Sciatic nerve (tissue), 2 donors: Measurements from ENCODE around the gene SPARC. TPM values are rescaled to one million over a fixed set of nuclear protein-coding genes. Genes with fewer than 3 reads are reported as not detected.
"Not testable (repeated sequence)": the region's sequence is repeated elsewhere in the genome, so short reads cannot be mapped to it uniquely, and the experiment has no call there.

Experiments
- ATAC-seq: fragments of 200-7000 bp; cut with Tn5 transposase; one replicate; pipeline ENCODE4 v1.9.1; 2020; ENCODE audit warnings: mild to moderate bottlenecking, moderate library complexity
- DNase-seq: peaks from one replicate; pipeline ENCODE4 v3.0.0-alpha.2; 2020; ENCODE audit warnings: low spot score
- intact Hi-C: fragments of 100-400 bp; cut with DNase I; formaldehyde crosslinking; loops from one replicate; pipeline ENCODE4 v1.14.2; 2022
- total RNA-seq: library from RNA; stranded (reverse); fragmentation: NEBNext Ultra II Directional; extraction: Animal tissue kit (Norgen Biotek cat#: 25700); gene quantifications from one replicate; pipeline ENCODE4 v1.2.1, GENCODE V29; 2021
- donor health status: DM: no; HTN: no; CAD: no.
- donor health status: DM: no; HTN: no; CAD: no.

Gene SPARC
- total RNA-seq, 1 donor from 2014 or later: 3,484 TPM

DNA sequence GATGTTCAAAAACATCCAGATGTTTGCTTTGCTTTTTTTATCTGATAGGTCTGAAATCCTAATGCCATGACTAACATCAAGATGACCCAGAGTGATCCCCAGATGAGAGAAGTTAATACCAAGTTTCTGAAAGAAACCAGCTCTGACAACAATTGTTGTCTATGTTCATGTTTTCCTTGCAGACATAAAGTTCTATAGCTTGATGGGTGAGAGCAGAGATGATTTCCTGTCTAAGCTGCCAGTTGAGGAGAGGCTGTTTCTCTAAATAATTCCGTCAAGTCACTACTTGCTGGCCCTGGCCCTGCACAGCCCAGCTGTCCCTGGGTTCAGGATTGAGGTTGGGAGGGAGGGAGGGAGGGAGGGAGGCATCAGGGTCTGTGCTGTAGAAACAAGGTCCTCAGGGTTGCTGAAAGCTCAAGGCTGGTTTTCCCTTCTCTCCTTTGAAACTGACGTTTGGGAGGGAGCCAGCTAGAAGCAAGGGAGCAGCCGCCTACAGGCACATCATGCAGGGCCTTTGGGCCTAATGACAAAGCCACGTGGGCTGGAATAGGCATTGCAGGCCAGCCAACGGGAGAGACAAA is 3.9 kb downstream of the SPARC start:
- ATAC-seq (no peak), DNase-seq (no peak)
- intact Hi-C loops: loop anchor here (1.0 kb wide), 1 partner anchor 19 kb away; no protein-coding TSS in a partner anchor

DNA sequence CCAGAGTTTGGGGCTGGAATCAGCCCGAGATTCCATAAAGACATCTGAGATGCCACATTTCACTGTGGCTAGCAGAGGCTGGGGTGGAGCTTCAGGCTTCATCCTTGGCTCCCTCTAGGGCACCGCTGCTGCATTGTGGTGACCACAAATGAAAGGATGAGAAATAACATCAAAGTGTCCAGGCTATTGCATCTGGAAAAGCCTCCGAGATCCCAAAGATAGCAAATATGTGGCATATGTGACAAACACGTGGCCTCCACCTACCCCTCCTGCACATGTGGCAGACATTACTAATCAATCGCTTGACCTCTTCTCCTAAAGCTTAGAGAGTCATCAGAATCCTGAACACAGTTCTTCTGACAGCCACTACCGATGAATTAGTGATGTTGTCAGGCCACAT is 4.5 kb downstream of the SPARC start:
- DNase-seq: no peak
- intact Hi-C loops: no loop called here

DNA sequence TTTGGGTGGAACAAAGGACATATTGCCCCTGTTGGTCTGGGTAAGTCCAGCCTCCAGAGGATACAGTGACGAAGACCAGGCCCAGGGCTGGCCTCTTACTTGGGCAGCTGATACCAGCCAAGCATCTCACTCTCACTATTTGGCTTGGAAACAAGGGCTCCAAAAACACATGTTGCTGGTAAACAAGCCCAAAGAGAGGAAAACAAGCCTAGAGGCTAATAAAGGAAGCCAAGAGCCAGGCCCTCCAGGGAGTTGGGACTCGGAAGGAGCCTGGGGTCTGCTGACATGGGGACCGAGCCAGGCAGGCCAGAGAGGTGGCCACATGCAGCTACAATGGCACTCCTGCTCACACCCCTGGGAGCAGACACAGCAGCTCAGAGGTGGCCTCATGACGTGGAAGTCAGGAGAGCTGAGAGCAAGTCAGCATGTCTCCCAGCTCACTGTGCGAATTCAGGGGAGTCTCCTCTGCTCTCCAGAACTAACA is 5.7 kb downstream of the SPARC start:
- no peak for DNase-seq
- intact Hi-C loops: no loop called here
- ATAC-seq: peak; percentile 56

More for the DNA sequence above, 4.5 kb downstream of the SPARC start:
- no peak for ATAC-seq

DNA sequence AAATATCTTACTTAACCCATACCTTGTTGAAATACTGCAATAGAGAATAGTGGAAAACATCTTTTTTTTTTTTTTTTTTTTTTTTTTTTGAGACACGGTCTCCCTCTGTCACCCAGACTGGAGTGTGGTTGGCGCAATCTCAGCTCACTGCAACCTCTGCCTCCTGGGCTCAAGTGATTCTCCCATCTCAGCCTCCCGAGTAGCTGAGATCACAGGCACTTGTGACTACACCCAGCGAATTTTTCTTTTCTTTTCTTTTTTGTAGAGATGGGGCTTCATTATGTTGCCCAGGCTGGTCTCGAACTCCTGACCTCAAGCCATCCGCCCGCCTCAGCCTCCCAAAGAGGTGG is 6.6 kb downstream of the SPARC start:
- ATAC-seq, intact Hi-C loops, DNase-seq: not testable (repeated sequence)

DNA sequence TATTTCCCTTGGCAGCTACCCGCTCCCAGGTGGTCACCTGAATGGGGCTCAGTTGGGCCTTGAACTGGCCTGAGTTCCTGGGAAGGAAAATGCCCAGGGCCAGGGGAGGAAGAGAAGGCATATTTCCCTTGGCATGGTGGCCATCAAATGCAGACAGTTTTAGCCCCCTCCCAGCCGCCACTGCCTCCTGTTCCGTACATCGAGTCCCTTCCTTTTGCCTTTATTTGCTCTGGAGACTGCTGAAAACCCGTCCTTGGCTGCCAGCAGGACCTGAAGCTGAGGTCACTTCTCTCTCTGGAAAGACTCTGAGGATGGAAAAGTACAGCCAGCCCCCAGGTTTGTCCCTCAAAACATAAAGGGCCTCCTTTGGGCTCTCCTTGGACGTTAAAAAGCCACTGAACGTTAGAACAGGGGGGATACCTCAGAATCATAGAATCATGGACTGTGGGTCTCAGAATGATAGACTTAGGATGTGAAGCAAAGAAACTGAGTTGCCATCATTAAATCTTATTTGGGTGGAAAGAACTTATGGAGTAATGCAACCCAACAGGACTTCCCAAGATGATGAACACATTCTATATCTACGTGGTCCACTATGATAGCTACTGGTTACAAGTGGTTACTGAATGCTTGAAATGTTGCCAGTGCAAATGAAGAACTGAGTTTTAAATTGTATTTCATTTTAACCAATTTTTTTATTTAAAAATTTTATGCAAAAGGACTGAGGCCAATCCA is 7.1 kb downstream of the SPARC start:
- ATAC-seq: no peak
- intact Hi-C loops: no loop called here
- no peak for DNase-seq

DNA sequence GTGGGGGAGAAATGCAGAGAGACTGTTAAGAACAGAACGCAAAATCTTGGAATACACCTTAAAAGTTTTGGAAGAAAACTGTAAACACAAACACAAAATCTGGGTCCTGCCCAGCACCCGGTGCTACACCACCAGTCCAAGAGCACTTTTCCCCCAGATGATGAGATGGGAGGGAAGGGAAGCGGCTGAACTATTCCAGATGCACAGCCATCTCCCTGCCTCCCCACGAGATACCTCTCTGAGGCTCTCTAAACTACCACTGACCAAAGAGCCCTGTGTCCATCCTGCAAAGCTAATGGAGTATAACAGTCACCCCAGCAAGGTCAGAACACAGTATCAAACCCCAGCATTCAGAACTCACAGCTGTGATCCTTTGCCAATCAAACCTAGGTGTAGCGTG is 8.0 kb downstream of the SPARC start:
- intact Hi-C loops: no loop called here

DNA sequence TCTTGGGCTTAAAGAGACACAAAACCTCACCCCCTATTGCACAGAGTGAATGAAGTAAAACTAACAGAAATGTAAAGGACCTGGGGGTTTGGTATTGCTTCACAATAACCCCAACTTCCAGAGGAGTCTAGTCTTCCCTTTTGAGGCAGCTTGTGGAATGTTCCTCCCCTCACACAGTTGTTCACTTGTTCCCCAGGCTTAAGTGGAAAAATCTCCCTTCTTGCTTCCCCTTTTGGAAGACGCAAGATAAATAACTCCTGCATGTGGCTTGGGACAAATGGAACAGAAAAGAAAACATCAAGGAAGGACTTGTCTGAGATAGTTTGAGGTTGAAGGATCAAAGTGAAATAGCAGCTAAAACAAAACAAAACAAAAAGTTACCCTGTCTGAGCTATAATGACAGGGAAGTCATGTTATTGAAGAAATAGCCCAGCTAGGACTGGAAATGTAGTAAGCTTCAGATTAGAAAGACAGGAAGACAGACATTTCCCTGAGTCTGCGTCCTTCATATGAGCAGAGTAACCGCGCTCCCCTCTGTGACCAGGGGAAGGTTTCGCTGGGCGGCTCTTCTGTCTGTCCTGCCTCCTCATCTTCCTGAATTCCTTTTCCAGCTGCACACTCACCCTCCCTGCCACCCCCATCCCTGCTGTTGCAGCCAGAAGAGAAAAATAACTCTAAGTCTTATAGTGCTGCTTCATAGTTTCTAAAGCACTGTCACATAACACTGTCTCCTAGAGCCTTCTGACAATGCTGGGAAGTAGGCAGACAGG is 8.8 kb downstream of the SPARC start:
- DNase-seq (no peak), ATAC-seq (peak; percentile 19)
- intact Hi-C loops: no loop called here

More for the DNA sequence above, 8.0 kb downstream of the SPARC start:
- DNase-seq: no peak
- ATAC-seq: no peak

DNA sequence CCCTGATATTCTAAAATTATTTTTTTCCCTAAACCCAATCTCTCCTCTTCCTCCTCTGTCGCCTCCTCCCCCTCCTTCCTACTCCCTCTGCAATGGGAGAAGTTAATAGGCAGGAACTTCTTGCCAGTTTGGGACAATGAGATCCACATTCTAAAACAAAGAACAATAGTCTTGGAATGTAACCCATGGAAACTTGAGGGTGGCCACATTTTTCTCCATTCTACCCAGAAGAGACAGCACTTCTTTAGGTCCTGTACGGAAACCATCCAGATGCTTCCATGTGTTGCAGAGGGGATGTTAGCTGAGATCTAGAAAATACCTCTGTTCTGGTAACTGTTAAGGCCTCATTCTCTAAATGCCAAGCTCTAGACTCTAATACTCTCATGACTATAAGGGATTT is 10.0 kb downstream of the SPARC start:
- no peak for DNase-seq
- intact Hi-C loops: no loop called here
- no peak for ATAC-seq

DNA sequence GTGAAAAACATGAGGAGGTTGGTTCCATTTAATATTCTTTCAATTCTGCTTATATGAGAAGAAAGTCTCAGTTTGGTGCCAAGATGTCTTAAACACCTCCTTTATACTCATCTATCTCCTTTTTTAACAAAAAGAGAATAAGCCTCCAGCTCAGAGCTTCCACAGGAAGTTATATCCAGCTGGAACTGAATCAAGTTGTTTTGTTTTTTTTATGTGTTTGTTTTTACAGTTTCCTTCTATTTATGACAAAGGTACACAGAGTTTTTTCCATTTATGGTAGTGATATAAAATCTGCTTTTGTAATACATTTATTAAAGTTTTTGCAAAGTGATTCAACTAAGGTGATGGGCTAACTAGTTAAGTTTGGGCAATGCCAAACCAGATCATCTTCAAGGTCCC is 10.4 kb downstream of the SPARC start:
- intact Hi-C loops: no loop called here
- ATAC-seq: no peak

DNA sequence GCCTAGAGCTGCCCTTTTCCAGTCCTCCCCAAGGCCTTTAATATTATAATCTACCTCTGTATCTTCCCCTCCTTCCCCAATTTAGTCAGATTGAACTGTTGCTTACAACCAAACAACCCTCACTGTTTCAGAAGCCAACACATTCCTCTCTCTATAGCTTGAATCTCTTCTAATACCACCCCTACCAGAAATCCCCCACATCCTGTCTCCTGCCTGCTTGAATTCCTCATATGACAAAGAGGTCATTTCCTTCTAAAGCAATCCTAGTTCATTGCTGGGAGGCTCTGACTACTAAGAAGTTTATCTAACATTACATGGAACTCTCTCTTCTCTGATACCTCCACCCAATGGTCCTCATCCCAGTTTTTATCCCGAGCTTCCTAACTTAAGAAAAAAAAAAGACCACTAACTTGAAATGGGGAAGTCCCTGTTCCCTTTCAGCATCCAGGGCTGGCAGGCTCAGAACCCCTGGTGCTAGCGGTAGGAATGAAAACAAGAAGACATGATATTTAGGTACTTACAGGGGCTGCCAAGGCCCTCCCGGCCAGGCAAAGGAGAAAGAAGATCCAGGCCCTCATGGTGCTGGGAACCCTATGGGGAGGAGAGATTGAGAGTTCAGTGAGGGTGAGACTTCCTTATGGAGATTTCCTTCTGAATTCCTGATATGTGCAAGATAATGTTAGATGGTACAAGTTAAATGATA is 11.0 kb downstream of the SPARC start:
- intact Hi-C loops: no loop called here
- ATAC-seq (no peak), DNase-seq (no peak)

More for the DNA sequence above, 10.4 kb downstream of the SPARC start:
- no peak for DNase-seq

DNA sequence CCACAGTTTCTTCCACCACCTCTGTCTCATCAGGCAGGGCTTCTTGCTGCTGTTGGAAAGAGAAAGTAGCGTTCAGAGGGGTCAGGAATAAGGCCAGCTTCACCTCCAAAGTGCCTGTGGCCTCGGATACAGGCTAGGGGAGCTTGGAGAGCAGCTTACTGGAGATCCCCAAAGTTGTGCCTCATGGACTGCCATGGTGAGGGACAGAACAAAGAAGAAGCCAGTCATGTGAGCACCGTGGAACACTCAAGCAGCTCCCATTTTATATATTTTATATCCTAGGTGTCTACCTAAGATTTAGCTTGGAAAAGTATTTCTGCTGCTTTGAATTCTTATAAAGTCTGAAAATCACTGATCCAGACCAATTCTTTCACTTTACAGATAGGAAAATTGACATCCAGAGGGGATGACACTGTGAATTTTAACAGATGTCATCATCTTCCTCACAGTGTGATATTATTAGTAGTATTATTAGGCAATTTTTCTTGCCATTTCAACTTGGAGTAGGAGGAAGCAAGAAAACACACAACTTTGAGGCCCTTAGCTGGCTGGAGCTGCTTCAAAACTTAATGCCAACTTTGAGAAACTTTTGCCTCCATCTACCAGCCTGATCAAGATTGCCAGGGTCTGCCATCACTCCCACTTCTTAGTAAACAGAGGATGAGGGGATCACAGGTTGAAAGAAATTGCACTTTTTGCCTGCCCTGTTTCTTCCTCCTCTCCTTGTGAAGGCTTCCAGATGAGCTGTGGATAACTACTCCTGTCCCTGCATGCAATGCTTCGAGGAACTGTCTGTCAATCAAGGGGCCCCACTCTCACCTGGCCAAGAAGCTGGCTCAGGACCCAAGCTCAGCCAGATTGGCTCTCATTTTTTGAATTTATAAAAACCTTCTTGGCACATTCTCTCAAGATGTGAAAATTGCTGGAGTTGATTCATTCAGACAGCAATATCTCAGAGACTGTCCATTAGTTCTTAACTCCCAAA is 11.8 kb downstream of the SPARC start:
- ATAC-seq (no peak), DNase-seq (no peak)
- intact Hi-C loops: no loop called here

DNA sequence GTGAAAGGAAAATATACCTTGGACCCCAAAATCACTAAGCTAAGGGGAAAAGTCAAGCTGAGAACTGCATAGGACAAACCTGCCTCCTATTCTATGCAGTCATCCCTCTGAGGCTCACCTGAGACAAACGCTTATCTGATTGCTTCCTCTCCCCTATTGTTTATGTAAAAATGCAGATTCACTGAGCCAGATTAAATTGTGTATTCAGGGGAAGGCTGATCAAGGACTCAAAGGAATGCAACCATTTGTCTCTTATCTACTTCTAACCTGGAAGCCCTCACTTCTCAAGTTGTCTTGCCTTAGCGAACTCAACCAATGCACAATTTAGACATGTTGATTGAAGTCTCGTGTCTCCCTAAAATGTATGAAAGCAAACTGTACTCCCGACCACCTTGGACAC is 13.3 kb downstream of the SPARC start:
- no peak for DNase-seq
- intact Hi-C loops: no loop called here
- ATAC-seq: no peak

DNA sequence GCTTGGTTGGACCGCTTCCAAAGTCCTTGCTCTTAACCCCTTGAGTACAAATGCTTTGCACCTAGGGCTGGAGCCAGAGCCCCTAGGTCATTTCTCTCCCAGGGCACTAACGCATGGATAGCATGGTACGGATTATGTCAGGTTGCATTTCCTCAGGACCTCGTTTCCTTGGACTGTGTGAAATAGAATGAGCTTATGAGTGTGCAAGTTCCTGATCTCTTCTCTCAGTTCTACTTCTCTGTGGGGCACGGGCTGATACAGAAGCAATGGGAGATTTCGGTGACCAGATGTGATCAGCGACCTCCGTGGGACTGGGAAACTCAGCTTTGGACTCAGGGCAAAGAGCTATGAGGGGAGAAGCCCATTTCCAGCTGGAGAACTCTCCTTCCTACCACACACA is 14.2 kb downstream of the SPARC start:
- intact Hi-C loops: no loop called here
- DNase-seq: no peak
- ATAC-seq: no peak

DNA sequence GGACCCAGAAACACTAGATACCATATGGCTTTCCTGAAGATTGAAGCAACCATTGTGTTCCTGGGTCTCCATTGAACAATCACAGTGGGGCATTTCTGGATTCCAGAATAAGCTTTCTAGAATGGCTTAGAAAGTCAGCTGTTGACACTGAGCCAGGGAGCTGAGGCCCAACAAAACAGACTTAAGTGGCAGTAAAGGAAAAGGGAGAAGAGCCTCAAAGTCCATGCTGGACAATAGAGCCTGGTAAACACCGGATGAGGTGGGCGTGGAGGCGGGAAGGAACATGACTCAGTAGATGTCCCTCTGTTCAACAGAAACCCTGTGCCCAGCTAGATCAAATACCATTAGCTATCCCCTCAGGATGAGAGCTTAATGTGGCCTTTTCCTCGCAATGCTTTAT is 14.8 kb downstream of the SPARC start:
- ATAC-seq (peak; percentile 39), DNase-seq (no peak)
- intact Hi-C loops: no loop called here

DNA sequence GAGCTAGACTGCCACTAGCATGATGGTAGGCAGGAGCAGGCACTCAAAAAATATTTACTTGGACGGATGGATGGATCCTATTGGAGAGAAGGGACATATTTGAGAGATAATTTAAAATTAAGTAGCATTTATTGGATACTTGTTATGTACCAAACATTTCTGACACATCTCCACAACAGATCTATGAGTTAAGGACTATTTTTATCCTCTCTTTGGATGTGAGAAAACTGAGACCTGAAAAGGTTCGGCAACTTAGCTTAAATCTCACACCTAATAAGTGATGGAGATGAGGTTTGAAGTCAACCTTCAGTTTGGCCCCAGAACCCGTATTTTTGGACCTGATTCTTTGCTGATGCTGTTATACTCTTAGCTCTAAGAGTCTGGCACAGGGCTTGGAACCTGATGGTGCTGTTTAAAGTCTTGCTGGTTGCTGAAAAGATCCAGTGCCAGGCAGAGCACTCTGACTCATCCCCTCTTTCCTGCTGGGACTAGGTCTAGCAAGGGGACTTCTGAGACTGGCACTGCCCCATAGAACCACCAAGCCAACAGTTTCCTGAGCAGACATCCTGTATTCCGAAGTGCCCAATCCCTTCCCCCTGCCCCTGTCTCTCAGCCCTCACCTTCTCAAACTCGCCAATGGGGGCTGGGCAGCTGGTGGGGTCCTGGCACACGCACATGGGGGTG is 15.6 kb downstream of the SPARC start:
- DNase-seq: no peak
- intact Hi-C loops: no loop called here
- ATAC-seq: no peak

DNA sequence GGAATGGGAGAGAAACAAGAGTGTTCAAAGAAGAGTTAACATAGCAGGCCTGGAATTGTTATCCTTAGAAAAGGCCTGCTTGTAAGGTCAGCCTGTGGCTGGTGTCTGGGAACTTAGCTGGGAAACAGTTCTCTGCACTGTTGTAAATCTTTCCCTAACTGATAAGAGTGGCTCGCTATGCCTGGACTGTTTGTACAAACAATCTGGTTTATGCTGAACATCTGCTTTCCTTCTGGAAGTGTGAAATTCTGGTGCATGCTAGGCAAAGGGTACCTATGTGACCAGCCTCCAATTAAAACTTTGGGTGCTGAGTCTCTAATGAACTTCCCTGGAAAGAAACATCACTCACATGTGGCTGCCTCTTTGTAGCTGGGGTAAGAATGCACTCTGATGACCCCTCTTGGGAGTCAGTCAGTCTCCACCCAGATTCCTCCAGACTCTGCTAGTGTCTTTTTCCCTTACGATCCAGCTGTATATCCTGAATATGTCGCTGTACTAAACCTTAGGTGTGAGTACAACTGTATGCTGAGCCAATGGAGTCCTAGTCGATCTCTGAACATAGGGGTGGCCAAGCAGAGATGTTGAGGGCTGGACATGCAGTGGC is 16.5 kb downstream of the SPARC start:
- ATAC-seq (no peak), DNase-seq (no peak)
- intact Hi-C loops: no loop called here

DNA sequence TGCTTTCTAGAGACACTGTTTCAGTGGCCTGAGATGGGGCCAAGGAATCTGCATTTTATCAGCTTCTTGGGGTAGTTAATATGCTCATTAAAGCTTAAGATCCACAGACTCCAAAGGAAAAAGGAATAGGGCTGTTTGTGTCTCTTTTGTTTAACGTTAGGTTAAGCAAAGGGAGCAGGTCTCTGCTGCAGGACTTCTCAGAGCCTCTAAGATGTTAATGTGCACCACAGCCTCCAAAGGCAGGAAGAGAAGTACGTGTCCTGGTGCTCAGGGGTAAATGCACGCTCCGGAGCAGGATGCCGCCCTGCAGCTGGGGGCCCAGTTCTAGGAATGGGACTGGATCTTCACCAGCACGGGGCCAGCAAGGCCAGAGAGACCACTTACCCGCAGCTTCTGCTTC is 19.6 kb downstream of the SPARC start:
- DNase-seq: no peak
- no peak for ATAC-seq
- intact Hi-C loops: no loop called here
